ENCODE measurements around the gene GRHL3.

Gene GRHL3

DNA sequence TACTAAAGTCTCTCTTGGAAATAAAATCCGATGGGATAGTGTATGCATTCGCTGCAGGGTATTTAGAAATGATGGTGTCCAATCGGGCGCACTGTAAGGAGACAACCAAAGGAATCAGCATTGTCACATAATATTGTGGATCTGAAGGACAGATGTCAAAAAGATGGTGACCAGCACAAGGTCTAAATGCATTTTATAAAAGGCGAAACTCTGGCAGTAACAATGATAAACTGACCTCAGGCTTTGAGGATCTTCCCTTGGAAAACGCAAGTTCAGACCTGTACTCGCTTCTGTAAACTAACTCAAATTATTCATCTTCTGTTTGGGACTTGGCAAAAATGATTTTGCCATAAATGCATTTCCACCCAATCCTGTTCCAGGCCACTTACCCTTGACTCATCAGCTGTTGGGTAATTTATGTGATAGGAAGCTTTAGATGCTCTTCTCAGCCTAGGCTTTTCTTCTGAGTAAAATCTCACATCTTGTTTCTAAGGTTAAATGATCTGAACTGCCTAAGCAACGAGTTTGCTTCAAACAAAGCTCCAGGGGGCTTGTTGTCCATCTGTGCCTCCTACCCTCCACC, 60.7 kb downstream of the GRHL3 start:
- no peak overlapping the region for H3K9ac ChIP-seq
- TF ChIP-seq, protein P1, sequence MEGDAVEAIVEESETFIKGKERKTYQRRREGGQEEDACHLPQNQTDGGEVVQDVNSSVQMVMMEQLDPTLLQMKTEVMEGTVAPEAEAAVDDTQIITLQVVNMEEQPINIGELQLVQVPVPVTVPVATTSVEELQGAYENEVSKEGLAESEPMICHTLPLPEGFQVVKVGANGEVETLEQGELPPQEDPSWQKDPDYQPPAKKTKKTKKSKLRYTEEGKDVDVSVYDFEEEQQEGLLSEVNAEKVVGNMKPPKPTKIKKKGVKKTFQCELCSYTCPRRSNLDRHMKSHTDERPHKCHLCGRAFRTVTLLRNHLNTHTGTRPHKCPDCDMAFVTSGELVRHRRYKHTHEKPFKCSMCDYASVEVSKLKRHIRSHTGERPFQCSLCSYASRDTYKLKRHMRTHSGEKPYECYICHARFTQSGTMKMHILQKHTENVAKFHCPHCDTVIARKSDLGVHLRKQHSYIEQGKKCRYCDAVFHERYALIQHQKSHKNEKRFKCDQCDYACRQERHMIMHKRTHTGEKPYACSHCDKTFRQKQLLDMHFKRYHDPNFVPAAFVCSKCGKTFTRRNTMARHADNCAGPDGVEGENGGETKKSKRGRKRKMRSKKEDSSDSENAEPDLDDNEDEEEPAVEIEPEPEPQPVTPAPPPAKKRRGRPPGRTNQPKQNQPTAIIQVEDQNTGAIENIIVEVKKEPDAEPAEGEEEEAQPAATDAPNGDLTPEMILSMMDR (IDR thresholded peaks at IDR 0.05) = no peak
- no peaks in the 10 kb centered on the region for H3K36me3 ChIP-seq (ENCODE audit: control insufficient read depth, insufficient read depth, low read length)

DNA sequence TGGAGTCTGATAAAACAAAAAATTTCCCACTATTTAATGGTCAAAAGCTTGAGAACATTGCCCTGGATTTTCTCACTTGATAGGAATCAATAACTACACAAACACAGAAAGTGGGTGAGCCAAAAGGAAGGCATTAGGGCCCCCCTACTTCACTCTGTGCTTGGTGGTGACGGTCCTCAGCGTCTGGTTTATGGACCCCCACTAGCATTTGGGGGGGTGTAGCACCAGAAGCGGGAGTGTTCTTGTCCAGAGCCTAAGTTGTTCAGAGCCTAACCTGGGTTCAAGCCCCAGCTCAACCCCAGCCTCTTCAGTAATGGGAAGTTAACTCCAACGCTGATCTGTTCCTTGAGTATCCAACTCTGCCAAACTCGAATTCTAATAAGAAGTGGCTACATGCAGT, 61.4 kb downstream of the GRHL3 start:
- Histone ChIP-seq H3K27me3 (ENCODE audit: control insufficient read depth, insufficient read depth, low read length) (no peaks in the 10 kb centered on the region), H3K27ac (no peak overlapping the region), H3K36me3 (ENCODE audit: control insufficient read depth, insufficient read depth, low read length) (no peaks in the 10 kb centered on the region), H3K9ac (no peak overlapping the region), H3K4me1 (no peaks in the 10 kb centered on the region), H3K79me2 (no peaks in the 10 kb centered on the region), H3K4me2 (ENCODE audit: low read length) (no peak overlapping the region), H2AFZ (no peak overlapping the region), H3K4me3 (ENCODE audit: low read depth, low read length) (no peak overlapping the region), H3K9me3 (ENCODE audit: control insufficient read depth, low read length) (no peaks in the 10 kb centered on the region)
- TF ChIP-seq, protein P1 (IDR thresholded peaks at IDR 0.05) = no peak

More for the DNA sequence above, 60.7 kb downstream of the GRHL3 start:
- H3K27ac ChIP-seq = no peak overlapping the region
- no peak overlapping the region for H2AFZ ChIP-seq
- H3K9me3 ChIP-seq (ENCODE audit: control insufficient read depth, low read length) = no peaks in the 10 kb centered on the region
- no peak overlapping the region for H3K4me3 ChIP-seq (ENCODE audit: low read depth, low read length)
- no peak overlapping the region for H3K4me2 ChIP-seq (ENCODE audit: low read length)
- H3K4me1 ChIP-seq = no peaks in the 10 kb centered on the region
- no peaks in the 10 kb centered on the region for H3K79me2 ChIP-seq
- H3K27me3 ChIP-seq (ENCODE audit: control insufficient read depth, insufficient read depth, low read length) = no peaks in the 10 kb centered on the region

DNA sequence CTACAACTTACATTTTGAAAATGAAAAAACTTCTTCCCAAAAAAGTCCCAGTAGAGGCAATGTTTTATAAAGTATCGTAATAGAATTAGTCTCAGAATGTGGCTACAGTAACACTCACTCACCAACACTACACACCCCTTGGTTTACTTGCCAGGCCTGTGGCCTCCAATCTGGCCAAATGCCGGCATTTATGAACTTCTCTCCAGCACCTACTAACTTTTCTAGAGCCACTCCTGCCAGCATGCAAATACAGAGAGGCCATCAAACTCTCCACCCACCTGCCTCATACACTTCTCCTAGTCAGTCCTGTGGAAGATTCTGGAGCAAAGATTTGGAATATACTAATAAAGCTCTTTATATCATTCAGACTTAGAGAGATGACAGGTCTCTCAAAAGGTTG, 62.1 kb downstream of the GRHL3 start:
- Histone ChIP-seq H3K9me3 (ENCODE audit: control insufficient read depth, low read length) (no peaks in the 10 kb centered on the region), H2AFZ (no peak overlapping the region), H3K27me3 (ENCODE audit: control insufficient read depth, insufficient read depth, low read length) (no peaks in the 10 kb centered on the region), H3K79me2 (no peaks in the 10 kb centered on the region), H3K4me3 (ENCODE audit: low read depth, low read length) (no peak overlapping the region), H3K4me2 (ENCODE audit: low read length) (no peak overlapping the region), H3K36me3 (ENCODE audit: control insufficient read depth, insufficient read depth, low read length) (no peaks in the 10 kb centered on the region), H3K27ac (no peak overlapping the region), H3K9ac (no peak overlapping the region), H3K4me1 (no peaks in the 10 kb centered on the region)
- TF ChIP-seq, protein P1 (IDR thresholded peaks at IDR 0.05) = no peak

DNA sequence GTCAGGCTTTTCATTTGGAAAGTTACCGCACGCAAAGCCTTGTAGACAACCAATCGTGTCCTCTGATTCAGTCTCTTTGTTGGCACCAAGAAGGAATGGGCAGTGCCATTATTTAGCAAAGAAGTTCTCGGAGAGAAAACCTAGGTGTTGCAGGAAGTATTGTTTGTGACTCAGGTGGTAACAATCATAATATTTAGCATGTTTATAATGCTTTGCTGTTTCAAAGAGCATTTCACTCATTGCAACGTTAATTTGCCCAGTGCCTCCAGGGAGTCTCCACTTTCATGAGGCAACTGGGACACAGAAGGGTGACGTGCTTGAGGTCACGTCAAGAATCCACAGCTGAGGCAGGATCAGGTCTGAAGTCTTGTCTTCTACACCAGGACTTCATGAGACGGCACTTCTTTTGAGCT, 63.0 kb downstream of the GRHL3 start:
- Histone ChIP-seq H3K79me2 (no peaks in the 10 kb centered on the region), H2AFZ (no peak overlapping the region), H3K9me3 (ENCODE audit: control insufficient read depth, low read length) (no peaks in the 10 kb centered on the region), H3K27me3 (ENCODE audit: control insufficient read depth, insufficient read depth, low read length) (no peaks in the 10 kb centered on the region), H3K4me3 (ENCODE audit: low read depth, low read length) (no peak overlapping the region), H3K36me3 (ENCODE audit: control insufficient read depth, insufficient read depth, low read length) (no peaks in the 10 kb centered on the region), H3K27ac (no peak overlapping the region), H3K4me1 (no peaks in the 10 kb centered on the region), H3K9ac (no peak overlapping the region), H3K4me2 (ENCODE audit: low read length) (no peak overlapping the region)
- TF ChIP-seq, protein P1 (IDR thresholded peaks at IDR 0.05) = no peak

DNA sequence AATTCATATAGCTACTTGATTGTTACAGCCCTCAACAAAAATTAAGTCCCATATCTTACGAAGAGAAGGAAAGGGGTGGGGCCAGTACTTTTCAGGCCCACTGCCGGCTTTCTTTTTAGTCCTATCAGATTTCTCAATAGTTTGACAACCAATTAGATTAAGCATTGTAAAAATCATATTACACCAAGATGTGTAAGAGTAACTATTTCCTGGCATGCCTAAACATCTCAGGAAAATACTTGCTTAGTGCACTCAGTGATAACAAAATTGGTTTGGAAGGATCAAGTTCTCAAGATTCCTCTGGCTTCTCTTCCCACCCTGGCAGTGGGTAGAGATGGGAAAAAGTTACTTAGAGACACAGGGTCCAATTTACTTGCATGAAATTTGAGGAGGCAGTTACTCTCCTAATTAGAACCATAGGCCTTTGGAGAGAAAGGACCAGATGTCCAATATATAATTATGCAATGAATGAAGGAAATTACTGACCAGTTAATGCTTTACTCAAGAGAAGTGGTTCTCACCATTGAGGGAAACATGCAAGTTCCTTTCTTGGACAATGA, 64.3 kb downstream of the GRHL3 start:
- Histone ChIP-seq H3K79me2 (no peaks in the 10 kb centered on the region), H3K4me1 (no peaks in the 10 kb centered on the region), H3K9me3 (ENCODE audit: control insufficient read depth, low read length) (no peaks in the 10 kb centered on the region), H3K4me3 (ENCODE audit: low read depth, low read length) (no peak overlapping the region), H3K27ac (no peak overlapping the region), H3K36me3 (ENCODE audit: control insufficient read depth, insufficient read depth, low read length) (no peaks in the 10 kb centered on the region), H2AFZ (no peak overlapping the region), H3K4me2 (ENCODE audit: low read length) (no peak overlapping the region), H3K9ac (no peak overlapping the region), H3K27me3 (ENCODE audit: control insufficient read depth, insufficient read depth, low read length) (no peaks in the 10 kb centered on the region)
- TF ChIP-seq, protein P1 (IDR thresholded peaks at IDR 0.05) = no peak
